Activated CD8-positive, alpha-beta memory T cell treated with anti-CD3 and anti-CD28 coated beads, Interleukin-2, amount 50 U/mL, for 24 hours (primary cell): ENCODE measurements around the gene ST6GAL1.

ENCODE experiments used
- DNase-seq: peaks from one replicate; pipeline ENCODE4 v3.0.0-alpha.2; 2020; ENCODE audit errors: extremely low read depth

Gene ST6GAL1

DNA sequence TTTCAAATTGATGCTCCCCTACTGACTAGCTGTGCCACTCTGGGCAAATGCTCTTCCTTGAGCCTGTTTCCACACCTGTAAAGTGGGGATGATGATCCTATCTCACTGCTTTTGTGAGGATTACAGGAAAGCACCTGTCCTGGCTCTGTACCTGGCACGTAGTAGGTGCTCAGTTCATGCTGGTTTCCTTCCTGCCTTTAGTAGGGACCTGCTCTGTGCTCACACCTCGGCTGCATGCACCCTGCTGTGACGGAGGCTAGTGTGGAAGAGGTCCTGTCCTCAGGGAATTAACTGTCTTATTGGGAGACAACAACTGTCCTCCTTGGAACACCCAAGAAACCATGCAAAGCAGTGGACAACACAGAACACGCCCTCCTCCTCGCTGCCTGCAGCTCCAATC lies 147.2 kb downstream of the ST6GAL1 start:
- DNase-seq: no peak

DNA sequence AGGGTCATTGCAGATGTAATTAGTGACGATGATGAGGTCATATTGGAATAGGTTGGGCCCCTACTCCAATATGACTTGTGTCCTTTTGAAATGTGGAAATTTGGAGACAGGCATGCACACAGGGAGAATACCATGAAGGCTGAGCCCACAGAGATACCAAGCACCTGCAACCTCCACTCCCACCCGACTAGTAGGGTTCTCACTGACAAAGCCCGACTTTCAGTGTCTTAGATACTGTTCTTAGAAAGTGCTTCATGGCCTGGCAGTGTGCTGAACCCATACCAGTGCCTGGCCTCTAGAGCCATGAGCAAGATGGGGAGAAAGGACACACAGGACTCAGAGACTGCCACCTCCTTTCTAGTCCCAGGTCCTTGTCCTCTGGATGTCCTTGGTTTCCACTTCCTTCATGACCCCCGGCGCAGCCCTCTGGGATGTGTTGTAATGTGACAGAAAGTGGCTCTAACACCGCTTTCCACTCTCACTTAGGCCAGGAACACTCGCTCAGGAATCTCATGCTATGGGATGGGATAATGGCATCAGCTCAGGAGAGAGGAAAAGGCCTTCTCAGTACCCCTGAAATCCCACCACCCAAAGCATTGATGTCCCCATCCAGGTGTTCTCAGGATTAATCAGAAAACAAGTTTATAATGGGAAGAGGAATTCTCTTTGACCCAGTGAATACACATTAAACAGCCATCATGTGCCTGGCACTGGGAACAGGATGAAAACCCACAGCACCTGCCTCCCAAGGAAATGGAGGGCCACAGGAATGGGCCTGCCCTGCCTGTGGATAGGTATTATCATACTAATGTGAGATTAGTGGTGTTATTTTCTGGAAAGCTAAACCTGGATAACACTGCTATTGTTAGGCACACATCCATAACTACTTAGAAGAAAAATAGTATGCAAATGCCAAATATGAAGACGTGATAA lies 149.0 kb downstream of the ST6GAL1 start:
- DNase-seq: no peak

DNA sequence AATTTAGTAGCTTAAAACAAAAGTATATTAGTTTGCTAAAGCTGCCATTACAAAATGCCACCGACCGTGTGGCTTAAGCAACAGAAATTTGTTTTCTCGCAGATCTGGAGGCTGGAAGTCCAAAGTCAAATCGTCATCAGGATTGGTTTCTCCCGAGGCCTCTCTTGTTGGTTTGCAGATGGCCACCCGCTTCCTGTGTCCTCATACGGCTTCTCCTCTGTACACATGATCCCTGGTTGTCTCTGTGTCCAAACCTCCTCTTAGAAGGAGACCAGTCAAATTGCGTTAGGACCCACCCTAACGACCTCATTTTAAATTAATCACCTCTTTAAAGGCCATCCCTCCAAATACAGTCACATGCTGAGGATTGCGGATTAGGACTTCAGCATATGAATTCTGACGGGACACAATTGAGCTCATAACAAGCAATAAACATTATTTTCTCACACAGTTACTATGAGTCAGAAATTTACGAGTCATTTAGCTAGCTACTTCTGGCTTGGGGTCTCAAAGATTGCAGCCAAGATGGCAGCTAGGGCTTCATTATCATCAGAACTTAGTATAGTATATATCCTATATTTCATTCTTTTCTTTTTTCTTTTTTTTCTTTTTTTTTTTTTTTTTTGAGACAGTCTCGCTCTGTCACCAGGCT lies 150.6 kb downstream of the ST6GAL1 start:
- no peak for DNase-seq

DNA sequence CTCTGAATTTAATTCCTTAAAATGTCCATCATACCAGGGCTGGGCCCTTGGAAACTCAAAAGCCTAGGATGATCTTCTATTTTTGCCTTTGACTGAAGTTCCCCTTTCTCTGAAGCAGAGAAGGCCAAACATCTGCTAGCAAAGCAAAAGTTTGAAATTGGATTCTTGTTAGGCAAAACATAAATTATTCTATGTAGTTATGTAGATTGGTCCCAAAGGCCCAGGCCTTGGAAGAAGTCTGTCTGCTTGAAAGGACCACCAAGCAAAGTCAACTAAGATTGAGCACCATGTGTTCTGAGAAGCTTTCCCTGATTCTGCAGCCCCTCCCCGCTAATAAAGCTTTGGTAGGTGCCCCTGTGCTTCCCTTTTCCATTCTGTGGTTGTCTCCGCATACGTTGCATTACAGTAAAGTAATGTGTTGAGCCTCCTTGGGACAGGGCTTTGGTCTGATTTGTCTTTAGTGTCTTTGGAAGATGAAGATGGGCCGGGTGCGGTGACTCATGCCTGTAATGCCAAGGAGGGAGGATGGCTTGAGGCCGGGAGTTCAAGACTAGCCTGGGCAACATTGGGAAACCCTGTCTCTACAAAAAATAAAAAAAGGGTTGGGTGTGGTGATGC lies 152.5 kb downstream of the ST6GAL1 start:
- no peak for DNase-seq

GRCh38 chr3:187084126-187084525 lies 153.8 kb downstream of the ST6GAL1 start:
- DNase-seq: no peak

GRCh38 chr3:187084580-187084979 lies 154.3 kb downstream of the ST6GAL1 start:
- DNase-seq: no peak

- no peak for DNase-seq
Measured at GRCh38 chr3:187085021-187085666, 154.8 kb downstream of the ST6GAL1 start.

- DNase-seq: no peak
Measured at GRCh38 chr3:187085933-187086332, 155.6 kb downstream of the ST6GAL1 start.

DNA sequence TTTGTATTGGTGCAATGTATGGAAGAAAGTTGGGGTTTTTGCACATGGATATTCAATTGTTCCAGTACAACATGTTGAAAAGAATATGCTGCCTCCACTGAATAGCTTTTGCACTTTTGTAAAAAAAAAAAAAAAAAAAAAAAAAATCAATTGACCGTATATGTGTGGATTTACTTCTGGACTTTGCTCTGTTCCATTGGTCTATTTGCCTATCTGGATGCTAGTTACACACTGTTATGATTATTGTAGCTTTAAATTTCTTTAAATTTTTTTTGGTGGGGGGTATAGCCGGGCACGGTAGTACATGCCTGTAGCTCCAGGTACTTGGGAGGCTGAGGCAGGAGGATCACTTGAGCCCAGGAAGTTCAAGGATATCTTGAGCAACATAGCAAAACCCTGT lies 156.5 kb downstream of the ST6GAL1 start:
- no peak for DNase-seq

GRCh38 chr3:187088701-187089100 lies 158.4 kb downstream of the ST6GAL1 start:
- no peak for DNase-seq

GRCh38 chr3:187093320-187093719 lies 163.0 kb downstream of the ST6GAL1 start:
- DNase-seq: no peak

DNA sequence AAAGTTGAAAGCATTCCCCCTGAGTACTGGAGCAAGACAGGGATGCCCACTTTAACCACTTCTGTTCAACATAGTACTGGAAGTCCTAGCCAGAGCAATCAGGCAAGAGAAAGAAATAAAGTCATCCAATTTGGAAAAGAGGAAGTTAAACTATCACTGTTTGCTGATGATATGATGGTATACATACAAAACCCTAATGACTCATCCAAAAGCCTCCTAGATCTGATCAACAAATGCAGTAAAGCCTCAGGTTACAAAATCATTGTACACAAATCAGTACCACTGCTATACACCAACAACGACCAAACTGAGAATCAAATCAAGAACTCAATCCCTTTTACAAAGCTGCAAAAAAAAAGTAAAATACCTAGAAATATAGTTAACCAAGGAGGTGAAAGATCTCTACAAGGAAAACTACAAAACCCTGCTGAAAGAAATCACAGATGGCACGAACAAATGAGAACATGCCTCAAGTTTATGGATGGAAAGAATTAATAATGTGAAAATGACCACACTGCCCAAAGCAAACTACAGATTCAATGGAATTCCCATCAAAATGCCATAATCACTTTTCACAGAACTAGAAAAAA lies 168.7 kb downstream of the ST6GAL1 start:
- no peak for DNase-seq

GRCh38 chr3:187101184-187102072 lies 171.1 kb downstream of the ST6GAL1 start:
- no peak for DNase-seq

GRCh38 chr3:187102073-187102634 lies 171.8 kb downstream of the ST6GAL1 start:
- no peak for DNase-seq

GRCh38 chr3:187103251-187103650 lies 172.9 kb downstream of the ST6GAL1 start:
- no peak for DNase-seq

DNA sequence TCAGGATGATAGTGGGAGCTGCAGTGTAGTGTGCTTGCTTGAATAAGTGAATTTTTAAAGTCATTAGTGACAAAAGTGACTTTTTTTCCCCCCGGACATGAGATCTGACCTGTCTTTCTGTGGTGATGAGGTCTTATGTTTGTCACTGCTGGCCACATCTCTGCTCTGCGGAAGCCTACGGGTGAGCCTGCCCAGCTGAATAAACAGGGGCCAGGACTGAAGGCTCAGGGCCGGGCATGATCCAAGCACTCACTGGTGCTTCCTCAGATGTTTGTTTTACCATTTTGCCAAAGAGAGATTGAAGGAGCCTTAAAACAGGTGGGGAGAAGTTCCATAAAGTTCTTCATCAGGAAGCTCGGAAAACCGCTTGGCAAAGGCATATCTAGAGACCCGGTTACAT lies 174.0 kb downstream of the ST6GAL1 start:
- DNase-seq: no peak

GRCh38 chr3:187104933-187105332 lies 174.6 kb downstream of the ST6GAL1 start:
- DNase-seq: no peak

GRCh38 chr3:187105700-187106099 lies 175.4 kb downstream of the ST6GAL1 start:
- DNase-seq: no peak

DNA sequence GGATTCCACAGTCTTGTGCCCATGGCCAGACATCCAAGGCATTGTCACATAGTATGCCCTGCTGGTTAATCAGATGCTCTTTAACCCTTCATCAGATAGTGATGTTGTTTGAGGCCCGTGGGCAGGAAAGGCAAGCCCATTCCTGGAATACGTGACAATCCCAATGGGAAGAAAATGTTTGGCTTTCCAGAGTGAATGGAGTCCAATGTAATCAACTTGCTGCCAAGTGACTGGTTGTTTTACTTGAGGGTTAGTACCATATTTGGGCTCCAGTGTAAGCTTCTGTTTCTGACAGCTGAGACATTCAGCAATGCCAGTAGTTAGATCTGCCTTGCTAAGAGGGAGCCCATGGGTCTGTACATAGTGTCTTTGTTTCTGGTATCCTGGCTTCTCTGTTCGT lies 177.7 kb downstream of the ST6GAL1 start:
- DNase-seq: no peak

DNA sequence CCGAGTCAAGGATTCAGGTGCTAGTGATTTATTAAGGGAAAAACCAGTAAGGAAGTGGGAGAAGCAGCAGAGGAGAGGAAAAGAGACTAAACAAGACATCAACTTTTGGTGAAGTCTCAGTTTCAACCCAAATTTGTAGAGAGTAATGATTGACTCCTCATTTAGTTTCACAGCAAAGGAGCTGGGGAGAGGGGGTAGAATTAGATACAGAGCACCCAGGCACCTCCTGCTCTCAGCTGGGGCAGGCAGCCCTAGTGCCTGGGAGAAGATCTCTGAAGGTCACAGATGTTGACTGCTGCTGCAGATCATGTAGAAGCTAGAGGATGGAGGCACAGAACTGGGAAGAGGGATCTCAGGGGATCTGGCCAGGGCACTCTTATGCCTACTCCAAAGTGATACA lies 179.8 kb downstream of the ST6GAL1 start:
- DNase-seq: no peak
